Ectodermal cell (in vitro differentiated cells): ENCODE results near the gene RPL41.

Experiments
- H3K27ac ChIP-seq: 2 replicates; pipeline ENCODE4 v1.7.0; 2013; ENCODE audit warnings: mild to moderate bottlenecking, low read depth, low read length; ENCODE audit not compliant: insufficient read depth, poor library complexity, severe bottlenecking
- H3K27me3 ChIP-seq: 2 replicates; pipeline ENCODE4 v1.7.0; 2013; ENCODE audit warnings: mild to moderate bottlenecking, low read length; ENCODE audit not compliant: insufficient read depth, control insufficient read depth, poor library complexity, severe bottlenecking
- H3K36me3 ChIP-seq: one replicate; pipeline ENCODE4 v1.7.0; 2013; ENCODE audit warnings: low read length; ENCODE audit not compliant: control insufficient read depth, insufficient read depth
- H3K4me1 ChIP-seq: one replicate; pipeline ENCODE4 v1.7.0; 2013; ENCODE audit warnings: low read length; ENCODE audit not compliant: control insufficient read depth, insufficient read depth
- H3K4me3 ChIP-seq: 2 replicates; pipeline ENCODE4 v1.7.0; 2013; ENCODE audit warnings: low read depth, low read length, control low read depth; ENCODE audit not compliant: insufficient read depth
- H3K9me3 ChIP-seq: 2 replicates; pipeline ENCODE4 v1.7.0; 2013; ENCODE audit warnings: mild to moderate bottlenecking, low read length, moderate library complexity; ENCODE audit not compliant: control insufficient read depth
- WGBS, 2 experiments: methylation state at CpG; one replicate each; pipeline ENCODE4 v1.1.7; 2013; ENCODE audit warnings: missing lambda C conversion rate in 2 of 2; 5-methylcytosine and 5-hydroxymethylcytosine counted together

The RPL41 gene

GRCh38 chr12:56160193-56160763 lies 43.8 kb downstream of the RPL41 start:
- H3K4me3 ChIP-seq, result peak overlapping the region; percentile 70
- H3K27me3 ChIP-seq, result no peaks in the 10 kb centered on the region
- WGBS, 2 experiments, result 59 to 71% methylated on average over 7 of the region's 7 CpGs
- no peaks in the 10 kb centered on the region for H3K9me3 ChIP-seq
- H3K36me3 ChIP-seq, result peaks cover 42% of the 10 kb centered on the region
- peak overlapping the region; percentile 62 for H3K27ac ChIP-seq
- H3K4me1 ChIP-seq, result peaks cover 38% of the 10 kb centered on the region

DNA sequence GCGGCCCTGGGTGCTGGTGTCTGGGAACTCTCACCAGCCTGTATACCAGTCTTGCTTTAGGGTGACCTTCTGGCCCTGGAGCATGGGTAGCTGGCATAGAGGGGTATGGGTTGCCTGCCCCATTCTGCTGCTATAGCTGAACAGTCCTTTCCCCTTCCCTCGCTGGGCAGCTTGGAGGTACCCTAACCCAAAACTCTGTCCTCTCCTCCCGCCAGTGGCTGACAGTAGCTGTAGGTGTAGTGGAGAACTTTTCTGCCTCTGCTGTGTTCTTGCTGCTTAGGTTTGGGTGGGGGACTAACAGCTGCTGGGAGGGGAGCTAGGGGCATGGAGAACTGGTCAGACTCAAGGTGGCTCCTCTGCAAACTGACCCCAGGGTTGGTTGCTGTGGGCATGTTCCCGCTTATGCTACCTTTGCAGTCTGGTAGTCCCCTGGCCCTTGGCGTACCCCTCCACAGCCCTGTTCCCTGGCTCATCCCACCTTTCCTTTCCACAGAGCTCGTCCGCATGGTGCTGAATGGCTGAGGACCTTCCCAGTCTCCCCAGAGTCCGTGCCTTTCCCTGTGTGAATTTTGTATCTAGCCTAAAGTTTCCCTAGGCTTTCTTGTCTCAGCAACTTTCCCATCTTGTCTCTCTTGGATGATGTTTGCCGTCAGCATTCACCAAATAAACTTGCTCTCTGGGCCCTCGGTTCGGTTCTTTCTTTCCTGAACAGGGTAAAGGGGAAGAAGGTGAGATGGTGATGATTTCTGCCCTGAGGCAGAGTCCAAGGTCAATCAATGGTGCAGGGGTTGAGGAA lies 44.7 kb downstream of the RPL41 start:
- no peaks in the 10 kb centered on the region for H3K27me3 ChIP-seq
- H3K27ac ChIP-seq, result peak overlapping the region; percentile 61
- peaks cover 37% of the 10 kb centered on the region for H3K36me3 ChIP-seq
- no peaks in the 10 kb centered on the region for H3K9me3 ChIP-seq
- WGBS, 2 experiments, result 87 to 91% methylated on average over 11 of the region's 11 CpGs
- peak overlapping the region; percentile 70 for H3K4me3 ChIP-seq
- peaks cover 38% of the 10 kb centered on the region for H3K4me1 ChIP-seq

DNA sequence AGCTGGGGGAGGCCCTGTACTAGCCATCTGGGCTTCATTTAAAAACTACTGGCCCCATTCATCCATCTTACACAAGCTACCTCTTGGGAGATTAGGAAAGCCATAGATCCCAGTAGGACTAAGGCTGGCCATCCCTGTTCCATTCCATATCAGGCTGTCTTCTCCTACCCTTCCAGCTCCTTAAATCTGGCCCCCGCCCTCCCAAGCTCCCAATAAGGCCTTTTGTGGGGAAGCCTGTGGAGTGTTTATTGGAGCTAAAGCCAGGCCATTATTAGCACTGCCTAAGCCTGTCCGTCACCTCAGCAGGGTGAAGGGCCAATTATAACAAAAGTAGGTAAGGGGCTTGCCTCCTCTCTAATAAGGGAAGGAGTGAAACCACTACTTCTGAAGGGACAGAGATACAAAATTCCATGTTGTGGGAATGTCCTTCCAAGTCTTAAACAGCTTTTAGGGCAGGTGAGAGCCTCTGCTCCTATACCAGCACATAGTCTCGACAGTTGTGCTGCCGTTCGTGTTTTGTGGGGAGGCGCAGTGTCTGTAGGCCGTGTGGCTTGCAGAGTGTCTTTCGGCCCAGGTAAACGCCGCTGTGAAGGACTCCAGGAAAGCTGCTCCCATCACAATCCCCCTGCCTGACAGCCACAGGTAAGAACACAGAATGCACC lies 45.4 kb downstream of the RPL41 start:
- WGBS, 2 experiments, result 82 to 83% methylated on average over 9 to 10 of the region's 10 CpGs
- no peaks in the 10 kb centered on the region for H3K9me3 ChIP-seq
- no peaks in the 10 kb centered on the region for H3K27me3 ChIP-seq
- H3K4me3 ChIP-seq, result no peak overlapping the region
- H3K4me1 ChIP-seq, result peaks cover 38% of the 10 kb centered on the region
- peaks cover 37% of the 10 kb centered on the region for H3K36me3 ChIP-seq
- peak overlapping the region; percentile 61 for H3K27ac ChIP-seq

GRCh38 chr12:56162468-56163290 lies 46.2 kb downstream of the RPL41 start:
- Histone ChIP-seq H3K4me1 (peaks cover 34% of the 10 kb centered on the region), H3K36me3 (peaks cover 41% of the 10 kb centered on the region), H3K27me3 (no peaks in the 10 kb centered on the region), H3K4me3 (no peak overlapping the region), H3K27ac (no peak overlapping the region), H3K9me3 (no peaks in the 10 kb centered on the region)
- WGBS, 2 experiments, result 76 to 82% methylated on average over 10 to 11 of the region's 11 CpGs

DNA sequence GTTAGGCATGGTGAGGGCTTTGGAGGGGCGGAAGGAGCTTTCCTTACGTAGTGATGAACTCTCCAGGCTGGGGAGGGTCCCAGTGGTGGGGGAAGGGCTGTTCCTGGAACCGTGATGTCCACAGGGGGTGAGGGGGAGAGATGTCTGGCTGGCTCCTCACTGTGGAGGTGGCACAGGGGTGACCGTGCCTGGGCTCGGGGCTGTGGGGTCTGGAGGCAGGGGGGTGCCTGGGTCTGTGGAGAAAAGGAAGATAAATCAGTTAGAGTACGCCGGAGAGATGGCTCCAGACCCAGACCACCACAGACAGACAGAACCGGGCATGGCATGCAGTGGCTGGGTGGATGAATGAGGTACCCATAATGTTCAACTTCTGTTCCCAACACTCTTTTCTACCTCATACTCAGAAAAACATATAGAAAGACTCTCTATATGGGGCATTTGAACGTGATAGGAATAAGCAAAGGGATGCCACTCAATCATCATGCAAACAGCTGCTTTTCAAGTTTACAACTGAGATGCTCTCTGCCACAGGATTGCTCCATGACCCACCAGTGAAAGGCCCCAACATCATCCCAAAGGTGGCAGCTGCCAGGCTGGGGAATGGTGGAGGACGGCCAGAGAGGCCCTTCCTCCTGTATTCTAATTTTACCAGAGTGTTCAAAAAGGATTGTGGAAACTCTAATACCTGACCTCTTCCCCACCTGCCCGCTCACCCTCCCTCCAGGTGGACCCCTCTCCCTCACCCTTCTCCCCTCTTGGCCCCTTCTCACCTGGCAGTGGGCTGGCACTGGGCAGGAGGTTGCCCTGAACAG lies 47.3 kb downstream of the RPL41 start:
- Histone ChIP-seq H3K4me1 (peaks cover 34% of the 10 kb centered on the region), H3K27me3 (no peaks in the 10 kb centered on the region), H3K9me3 (no peaks in the 10 kb centered on the region), H3K36me3 (peaks cover 51% of the 10 kb centered on the region), H3K4me3 (no peak overlapping the region), H3K27ac (peak overlapping the region; percentile 23)
- WGBS, 2 experiments, result 81 to 88% methylated on average over 11 of the region's 11 CpGs

DNA sequence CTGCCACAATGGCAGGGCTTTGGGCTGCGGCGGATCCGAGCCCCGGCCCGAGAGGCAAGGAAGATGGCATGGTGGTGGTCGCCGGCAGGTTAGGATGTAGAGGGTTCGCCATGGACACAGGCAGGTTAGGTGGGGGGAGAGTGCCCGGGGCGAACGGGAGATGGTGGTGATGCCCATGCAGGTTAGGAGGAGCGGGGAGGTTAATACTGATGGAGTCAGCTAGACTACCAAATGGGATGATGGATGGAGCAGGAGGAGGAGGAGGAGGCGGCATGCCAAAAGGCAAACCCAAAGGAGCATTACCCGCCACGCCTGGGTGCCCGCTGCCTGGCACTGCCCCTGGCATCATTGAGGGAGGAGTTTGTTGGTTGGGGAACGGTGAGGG lies 47.9 kb downstream of the RPL41 start:
- H3K4me1 ChIP-seq, result peaks cover 34% of the 10 kb centered on the region
- H3K9me3 ChIP-seq, result no peaks in the 10 kb centered on the region
- no peak overlapping the region for H3K27ac ChIP-seq
- peaks cover 53% of the 10 kb centered on the region for H3K36me3 ChIP-seq
- no peaks in the 10 kb centered on the region for H3K27me3 ChIP-seq
- WGBS, 2 experiments, result 95 to 96% methylated on average over 16 to 17 of the region's 17 CpGs
- H3K4me3 ChIP-seq, result no peak overlapping the region

GRCh38 chr12:56165369-56165768 lies 48.9 kb downstream of the RPL41 start:
- Histone ChIP-seq H3K4me1 (peaks cover 27% of the 10 kb centered on the region), H3K27me3 (no peaks in the 10 kb centered on the region), H3K27ac (no peak overlapping the region), H3K4me3 (no peak overlapping the region), H3K36me3 (peaks cover 56% of the 10 kb centered on the region), H3K9me3 (no peaks in the 10 kb centered on the region)
- 86 to 92% methylated on average over 4 of the region's 4 CpGs for WGBS, 2 experiments
